Esophagus muscularis mucosa (tissue), 3 donors: ENCODE measurements around the gene LPAR3.

Experiments used
- CTCF ChIP-seq, 3 experiments: fragments of 200-600 bp in 2 of 3; fragments of 450-650 bp in 1 of 3; sonication (generic) in 2 of 3; IDR thresholded peaks; one replicate each; pipeline ENCODE4 v1.5.1; 2017 to 2019; ENCODE audit warnings: antibody characterized with exemption in 3 of 3, mild to moderate bottlenecking in 2 of 3, moderate library complexity in 1 of 3
- POLR2A ChIP-seq: fragments of 450-650 bp; IDR thresholded peaks from one replicate; pipeline ENCODE4 v1.6.1; 2017; ENCODE audit warnings: antibody characterized with exemption, moderate library complexity, mild to moderate bottlenecking, low read depth

DNA sequence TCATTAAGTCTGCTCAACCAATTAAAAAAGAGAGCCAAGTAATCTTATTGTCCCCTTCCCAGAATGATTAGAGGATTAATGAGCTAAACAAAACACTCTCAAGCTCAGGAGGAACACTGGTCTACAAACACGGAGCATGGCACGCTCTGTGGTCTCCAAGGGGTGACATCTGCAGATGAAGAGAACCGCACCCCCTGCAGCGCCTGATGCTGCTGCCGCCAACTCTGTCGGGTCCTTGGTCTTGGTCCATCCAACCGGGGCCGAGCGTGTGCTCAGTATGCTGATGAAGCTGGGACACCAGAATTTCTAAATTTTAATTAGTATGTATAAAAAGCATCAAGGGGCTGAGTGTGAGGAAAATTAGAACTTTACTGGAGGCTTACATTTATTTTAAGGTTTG lies 82.7 kb downstream of the LPAR3 start:
- no peak for TF ChIP-seq CTCF (IDR thresholded peaks at IDR 0.05)
- no peak for TF ChIP-seq POLR2A
